Suppressor macrophage treated with lipopolysaccharide for 1 hour (primary cell): ENCODE measurements around the gene INPP4B.
A peak's percentile ranks its signal among the peaks of the same experiment; 100 is the strongest.
"Not testable (repeated sequence)": the region's sequence is repeated elsewhere in the genome, so short reads cannot be mapped to it uniquely, and the experiment has no call there.

Experiments used
- DNase-seq, 3 donors: peaks; one replicate each; pipeline ENCODE4 v3.0.0-alpha.2; 2020 to 2022

Gene INPP4B

GRCh38 chr4:142405695-142406498, 440.2 kb downstream of the INPP4B start:
- DNase-seq = peak in 1 of 3 donors; percentile 3

GRCh38 chr4:142405021-142405694, 440.9 kb downstream of the INPP4B start:
- peak; percentile 75 to 84 (median 81) for DNase-seq

GRCh38 chr4:142404191-142404611, 441.9 kb downstream of the INPP4B start:
- peak; percentile 17 to 48 (median 45) for DNase-seq

- DNase-seq = peak in 1 of 3 donors; percentile 12
Measured at GRCh38 chr4:142402900-142403299, 443.2 kb downstream of the INPP4B start.

- no peak for DNase-seq
Measured at GRCh38 chr4:142402156-142402555, 443.9 kb downstream of the INPP4B start.

- not testable (repeated sequence) for DNase-seq
Measured at GRCh38 chr4:142397364-142397991, 448.6 kb downstream of the INPP4B start.

GRCh38 chr4:142396279-142396678, 449.8 kb downstream of the INPP4B start:
- DNase-seq = peak in 2 of 3 donors; percentile 7 to 27

- no peak for DNase-seq
Measured at GRCh38 chr4:142393127-142393526, 453.0 kb downstream of the INPP4B start.

- DNase-seq = no peak
Measured at GRCh38 chr4:142386856-142387255, 459.2 kb downstream of the INPP4B start.

GRCh38 chr4:142386449-142386848, 459.7 kb downstream of the INPP4B start:
- DNase-seq = no peak

GRCh38 chr4:142383800-142384470, 462.2 kb downstream of the INPP4B start:
- DNase-seq = no peak

- no peak for DNase-seq
Measured at GRCh38 chr4:142383354-142383753, 462.7 kb downstream of the INPP4B start.

GRCh38 chr4:142380052-142380602, 466.0 kb downstream of the INPP4B start:
- no peak for DNase-seq

GRCh38 chr4:142379277-142380051, 466.6 kb downstream of the INPP4B start:
- DNase-seq = no peak

- DNase-seq = no peak
Measured at GRCh38 chr4:142378179-142378578, 467.9 kb downstream of the INPP4B start.

GRCh38 chr4:142377342-142378091, 468.6 kb downstream of the INPP4B start:
- DNase-seq = no peak

GRCh38 chr4:142376204-142376603, 469.9 kb downstream of the INPP4B start:
- DNase-seq = no peak

GRCh38 chr4:142373610-142374009, 472.5 kb downstream of the INPP4B start:
- no peak for DNase-seq

- no peak for DNase-seq
Measured at GRCh38 chr4:142372530-142373260, 473.4 kb downstream of the INPP4B start.

GRCh38 chr4:142369141-142369540, 477.0 kb downstream of the INPP4B start:
- DNase-seq = no peak
